Loucy (cell line): Measurements from ENCODE around the gene STAT4.

ENCODE experiments used
- EZH2phosphoT487 ChIP-seq: fragments of 200-600 bp; IDR thresholded peaks from 2 replicates; pipeline ENCODE4 v1.6.1; 2018; ENCODE audit warnings: antibody characterized with exemption, mild to moderate bottlenecking, moderate library complexity, borderline replicate concordance
- TF ChIP-seq, protein P1 (sequence below): fragments of 200-600 bp; sonication (generic); conservative IDR thresholded peaks from 2 replicates; pipeline ENCODE4 v1.5.1; 2014; ENCODE audit warnings: mild to moderate bottlenecking, antibody characterized with exemption, low read length

DNA sequence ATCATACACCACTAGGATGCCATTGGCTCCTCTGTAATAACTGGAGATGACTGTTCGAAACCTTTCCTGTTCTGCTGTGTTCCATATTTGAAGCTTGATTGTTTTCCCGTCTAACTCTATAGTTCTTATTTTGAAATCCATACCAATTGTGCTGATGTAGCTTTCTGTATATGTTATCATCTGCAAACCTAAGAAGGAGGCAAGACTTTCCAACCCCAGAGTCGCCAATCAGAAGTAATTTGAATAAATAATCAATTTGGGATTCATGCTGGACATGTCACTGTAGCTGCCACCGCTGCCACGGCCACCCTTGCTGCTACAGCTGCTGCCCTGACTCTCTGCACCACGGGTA is 157.5 kb downstream of the STAT4 start:
- TF ChIP-seq, protein P1, sequence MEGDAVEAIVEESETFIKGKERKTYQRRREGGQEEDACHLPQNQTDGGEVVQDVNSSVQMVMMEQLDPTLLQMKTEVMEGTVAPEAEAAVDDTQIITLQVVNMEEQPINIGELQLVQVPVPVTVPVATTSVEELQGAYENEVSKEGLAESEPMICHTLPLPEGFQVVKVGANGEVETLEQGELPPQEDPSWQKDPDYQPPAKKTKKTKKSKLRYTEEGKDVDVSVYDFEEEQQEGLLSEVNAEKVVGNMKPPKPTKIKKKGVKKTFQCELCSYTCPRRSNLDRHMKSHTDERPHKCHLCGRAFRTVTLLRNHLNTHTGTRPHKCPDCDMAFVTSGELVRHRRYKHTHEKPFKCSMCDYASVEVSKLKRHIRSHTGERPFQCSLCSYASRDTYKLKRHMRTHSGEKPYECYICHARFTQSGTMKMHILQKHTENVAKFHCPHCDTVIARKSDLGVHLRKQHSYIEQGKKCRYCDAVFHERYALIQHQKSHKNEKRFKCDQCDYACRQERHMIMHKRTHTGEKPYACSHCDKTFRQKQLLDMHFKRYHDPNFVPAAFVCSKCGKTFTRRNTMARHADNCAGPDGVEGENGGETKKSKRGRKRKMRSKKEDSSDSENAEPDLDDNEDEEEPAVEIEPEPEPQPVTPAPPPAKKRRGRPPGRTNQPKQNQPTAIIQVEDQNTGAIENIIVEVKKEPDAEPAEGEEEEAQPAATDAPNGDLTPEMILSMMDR, result no peak
- no peak for TF ChIP-seq EZH2phosphoT487
